Neuronal stem cell (in vitro differentiated cells): Measurements from ENCODE around the gene KAZALD1.
A peak's percentile ranks its signal among the peaks of the same experiment; 100 is the strongest.

Source experiments
- DNase-seq: peaks from one replicate; pipeline ENCODE4 v3.0.0-alpha.2; 2013; ENCODE audit warnings: low spot score
- H2AFZ ChIP-seq: one replicate; pipeline ENCODE4 v1.6.1; 2013; ENCODE audit warnings: mild to moderate bottlenecking, low read length, inconsistent platforms
- H2AK5ac ChIP-seq: 2 replicates; pipeline ENCODE4 v1.6.1; 2013; ENCODE audit warnings: low read depth, mild to moderate bottlenecking, inconsistent platforms, low read length, moderate library complexity, mixed read lengths
- H2BK120ac ChIP-seq: 2 replicates; pipeline ENCODE4 v1.6.1; 2013; ENCODE audit warnings: low read depth, mild to moderate bottlenecking, inconsistent platforms, low read length, moderate library complexity, mixed read lengths
- H2BK12ac ChIP-seq: one replicate; pipeline ENCODE4 v1.6.1; 2013; ENCODE audit warnings: low read length, inconsistent platforms
- H2BK15ac ChIP-seq: 2 replicates; pipeline ENCODE4 v1.6.1; 2013; ENCODE audit warnings: mild to moderate bottlenecking, low read length, inconsistent platforms, mixed read lengths
- H2BK5ac ChIP-seq: one replicate; pipeline ENCODE4 v1.6.1; 2013; ENCODE audit warnings: inconsistent platforms, mild to moderate bottlenecking, low read length, moderate library complexity
- H3K14ac ChIP-seq: one replicate; pipeline ENCODE4 v1.6.1; 2013; ENCODE audit warnings: low read length, inconsistent platforms
- H3K18ac ChIP-seq: 2 replicates; pipeline ENCODE4 v1.6.1; 2013; ENCODE audit warnings: low read length, inconsistent platforms
- H3K23ac ChIP-seq: 2 replicates; pipeline ENCODE4 v1.6.1; 2013; ENCODE audit warnings: low read depth, mild to moderate bottlenecking, mixed read lengths, low read length, inconsistent platforms; ENCODE audit not compliant: poor library complexity
- H3K27ac ChIP-seq: replicated peaks from 3 replicates; pipeline ENCODE4 v1.5.1; 2013; ENCODE audit warnings: low read length, inconsistent platforms
- H3K27me3 ChIP-seq, 3 experiments: 2 replicates each; pipeline ENCODE4 v1.6.1; 2013; ENCODE audit warnings: low read length in 3 of 3, mild to moderate bottlenecking in 2 of 3, inconsistent platforms in 1 of 3, low read depth in 1 of 3, mixed read lengths in 1 of 3, moderate library complexity in 1 of 3; ENCODE audit not compliant: control insufficient read depth in 3 of 3, insufficient read depth in 3 of 3
- H3K36me3 ChIP-seq, 2 donors: replicated peaks in 1 of 2; 2 replicates each; pipeline ENCODE4 v1.6.1; 2013; ENCODE audit warnings: low read length in 2 of 2; ENCODE audit not compliant: control insufficient read depth in 2 of 2, insufficient read depth in 2 of 2
- H3K4ac ChIP-seq: 2 replicates; pipeline ENCODE4 v1.6.1; 2013; ENCODE audit warnings: inconsistent platforms, mild to moderate bottlenecking, low read length, moderate library complexity
- H3K4me1 ChIP-seq, 2 donors: 1 replicate in 1 of 2; 2 replicates in 1 of 2; pipeline ENCODE4 v1.6.1; 2013; ENCODE audit warnings: low read length in 2 of 2, low read depth in 1 of 2; ENCODE audit not compliant: control insufficient read depth in 2 of 2, insufficient read depth in 1 of 2
- H3K4me2 ChIP-seq: one replicate; pipeline ENCODE4 v1.6.1; 2013; ENCODE audit warnings: mild to moderate bottlenecking, low read length, inconsistent platforms; ENCODE audit not compliant: insufficient read depth, poor library complexity, severe bottlenecking
- H3K4me3 ChIP-seq, 2 donors: 2 replicates each; pipeline ENCODE4 v1.5.1; 2013; ENCODE audit warnings: low read length in 2 of 2, mild to moderate bottlenecking in 2 of 2, inconsistent platforms in 1 of 2, moderate library complexity in 1 of 2
- H3K79me1 ChIP-seq: one replicate; pipeline ENCODE4 v1.6.1; 2013; ENCODE audit warnings: low read depth, mild to moderate bottlenecking, inconsistent platforms, low read length, moderate library complexity
- H3K9ac ChIP-seq: one replicate; pipeline ENCODE4 v1.6.1; 2013; ENCODE audit warnings: mild to moderate bottlenecking, low read depth, low read length, inconsistent platforms; ENCODE audit not compliant: poor library complexity
- H3K9me3 ChIP-seq, 2 donors: replicated peaks in 1 of 2; 2 replicates each; pipeline versions ENCODE3 to v1.6.1; 2013; ENCODE audit warnings: low read length in 2 of 2, mild to moderate bottlenecking in 2 of 2, inconsistent platforms in 1 of 2, low read depth in 1 of 2, mixed read lengths in 1 of 2, moderate library complexity in 1 of 2; ENCODE audit not compliant: control insufficient read depth in 2 of 2, insufficient read depth in 1 of 2
- H4K8ac ChIP-seq: one replicate; pipeline ENCODE4 v1.6.1; 2013; ENCODE audit warnings: low read depth, mild to moderate bottlenecking, inconsistent platforms, low read length, moderate library complexity
- H4K91ac ChIP-seq: one replicate; pipeline ENCODE4 v1.6.1; 2013; ENCODE audit warnings: low read length, low read depth, mild to moderate bottlenecking, inconsistent platforms; ENCODE audit not compliant: poor library complexity
- WGBS, 2 donors: extraction: QIAGEN DNeasy Blood & Tissue Kit; methylation state at CpG; one replicate each; pipeline ENCODE4 v1.1.7; 2013; ENCODE audit warnings: missing lambda C conversion rate in 2 of 2, mixed read lengths in 1 of 2; ENCODE audit not compliant: insufficient read length in 2 of 2, insufficient replicate concordance in 1 of 2; ENCODE audit errors: extremely low coverage in 2 of 2; 5-methylcytosine and 5-hydroxymethylcytosine counted together

The KAZALD1 gene

GRCh38 chr10:101028446-101029337 lies 33.1 kb upstream of the KAZALD1 start:
- no peaks in the 10 kb centered on the region for H3K9me3 ChIP-seq
- H2BK5ac ChIP-seq = no peak overlapping the region
- H4K91ac ChIP-seq = no peak overlapping the region
- no peak for DNase-seq
- no peak overlapping the region for H4K8ac ChIP-seq
- H3K27ac ChIP-seq = no peak overlapping the region
- no peak overlapping the region for H2BK12ac ChIP-seq
- no peak overlapping the region for H2AFZ ChIP-seq
- no peaks in the 10 kb centered on the region for H3K79me1 ChIP-seq
- H2BK15ac ChIP-seq = no peak overlapping the region
- WGBS, 2 donors = no CpG with 5 or more reads among the region's 7 CpGs
- H2BK120ac ChIP-seq = no peak overlapping the region
- H3K36me3 ChIP-seq = no peaks in the 10 kb centered on the region
- H3K4me3 ChIP-seq = peak overlapping the region in 1 of 2 donors; percentile 59
- peaks cover 11 to 67% (median 36%) of the 10 kb centered on the region in 3 experiments for H3K27me3 ChIP-seq
- H3K18ac ChIP-seq = no peak overlapping the region
- H3K4ac ChIP-seq = no peak overlapping the region
- H3K4me2 ChIP-seq = no peak overlapping the region
- H3K23ac ChIP-seq = no peak overlapping the region
- H3K9ac ChIP-seq = no peak overlapping the region
- no peak overlapping the region for H2AK5ac ChIP-seq
- H3K14ac ChIP-seq = no peak overlapping the region
- peaks cover 32 to 35% of the 10 kb centered on the region in 2 donors for H3K4me1 ChIP-seq

- H2AFZ ChIP-seq = peak overlapping the region; percentile 8
- no peak overlapping the region for H2BK120ac ChIP-seq
- no peak overlapping the region for H3K4me2 ChIP-seq
- H3K27ac ChIP-seq = no peak overlapping the region
- no peak overlapping the region for H4K8ac ChIP-seq
- peaks cover 32 to 35% of the 10 kb centered on the region in 2 donors for H3K4me1 ChIP-seq
- H3K4ac ChIP-seq = no peak overlapping the region
- H2BK5ac ChIP-seq = no peak overlapping the region
- H3K36me3 ChIP-seq = no peaks in the 10 kb centered on the region
- H2AK5ac ChIP-seq = peak overlapping the region; percentile 51
- H3K14ac ChIP-seq = no peak overlapping the region
- H3K18ac ChIP-seq = peak overlapping the region; percentile 15
- no peak for DNase-seq
- no peak overlapping the region for H3K23ac ChIP-seq
- WGBS, 2 donors = no CpG with 5 or more reads among the region's 27 CpGs
- H3K27me3 ChIP-seq = peaks cover 11 to 63% (median 42%) of the 10 kb centered on the region in 3 experiments
- H3K79me1 ChIP-seq = no peaks in the 10 kb centered on the region
- no peak overlapping the region for H3K9ac ChIP-seq
- no peaks in the 10 kb centered on the region for H3K9me3 ChIP-seq
- peak overlapping the region in 1 of 2 donors; percentile 5 for H3K4me3 ChIP-seq
- no peak overlapping the region for H2BK15ac ChIP-seq
- H2BK12ac ChIP-seq = no peak overlapping the region
- H4K91ac ChIP-seq = no peak overlapping the region
Measured at GRCh38 chr10:101029520-101030295, 32.1 kb upstream of the KAZALD1 start.

GRCh38 chr10:101030496-101031127 lies 31.2 kb upstream of the KAZALD1 start:
- Histone ChIP-seq H3K23ac (no peak overlapping the region), H3K79me1 (no peaks in the 10 kb centered on the region), H3K4me3 (peak overlapping the region; percentile 39 to 52), H3K9me3 (no peaks in the 10 kb centered on the region), H4K8ac (no peak overlapping the region), H2BK120ac (no peak overlapping the region), H3K27me3 (peaks cover 11 to 71% (median 51%) of the 10 kb centered on the region in 3 experiments), H3K4me2 (peak overlapping the region; percentile 75), H2BK5ac (no peak overlapping the region), H4K91ac (no peak overlapping the region), H3K4ac (no peak overlapping the region), H2AFZ (peak overlapping the region; percentile 92), H3K14ac (no peak overlapping the region), H2BK15ac (no peak overlapping the region), H3K18ac (no peak overlapping the region), H2AK5ac (no peak overlapping the region), H3K36me3 (no peaks in the 10 kb centered on the region), H3K27ac (no peak overlapping the region), H2BK12ac (no peak overlapping the region), H3K4me1 (peaks cover 32 to 35% of the 10 kb centered on the region in 2 donors), H3K9ac (no peak overlapping the region)
- no peak for DNase-seq
- WGBS, 2 donors = no CpG with 5 or more reads among the region's 25 CpGs
